Mononuclear cell (primary cell): ENCODE results near the gene MTNR1A. TPM values are rescaled to one million over a fixed set of nuclear protein-coding genes. Genes with fewer than 3 reads are reported as not detected.
"Not testable (repeated sequence)": the region's sequence is repeated elsewhere in the genome, so short reads cannot be mapped to it uniquely, and the experiment has no call there.

ENCODE experiments used
- H3K27me3 ChIP-seq: 2 replicates; pipeline ENCODE4 v1.6.0; 2011; ENCODE audit warnings: low read length, control low read depth; ENCODE audit not compliant: insufficient read depth
- H3K4me1 ChIP-seq: 2 replicates; pipeline ENCODE4 v1.5.1; 2011; ENCODE audit warnings: mild to moderate bottlenecking, low read length, control low read depth; ENCODE audit not compliant: insufficient read depth
- H3K4me3 ChIP-seq: 2 replicates; pipeline ENCODE4 v1.5.1; 2011; ENCODE audit warnings: mild to moderate bottlenecking, low read length, moderate library complexity
- H3K9me3 ChIP-seq: 2 replicates; pipeline ENCODE4 v1.5.1; 2011; ENCODE audit warnings: low read depth, mild to moderate bottlenecking, control low read depth, low read length
- total RNA-seq: library from RNA; depleted of rRNA; stranded (reverse); fragments of >200 nt; gene quantifications from one replicate; pipeline ENCODE4 v1.2.3, GENCODE V29; 2012

MTNR1A gene
- total RNA-seq, 1 donor: not detected

- Histone ChIP-seq H3K27me3 (no peaks in the 10 kb centered on the region), H3K4me1 (no peaks in the 10 kb centered on the region), H3K4me3 (no peak overlapping the region), H3K9me3 (no peaks in the 10 kb centered on the region)
Measured at GRCh38 chr4:186537843-186538521, 17.4 kb downstream of the MTNR1A start.

- Histone ChIP-seq H3K4me3 (no peak overlapping the region), H3K4me1 (no peaks in the 10 kb centered on the region), H3K9me3 (no peaks in the 10 kb centered on the region), H3K27me3 (no peaks in the 10 kb centered on the region)
Measured at GRCh38 chr4:186536285-186536684, 19.1 kb downstream of the MTNR1A start.

GRCh38 chr4:186534056-186534455 lies 21.3 kb downstream of the MTNR1A start:
- no peaks in the 10 kb centered on the region for H3K4me1 ChIP-seq
- no peaks in the 10 kb centered on the region for H3K9me3 ChIP-seq
- H3K27me3 ChIP-seq: no peaks in the 10 kb centered on the region
- H3K4me3 ChIP-seq: no peak overlapping the region

- H3K27me3 ChIP-seq, H3K4me3 ChIP-seq, H3K9me3 ChIP-seq, H3K4me1 ChIP-seq: not testable (repeated sequence)
Measured at GRCh38 chr4:186523927-186524326, 31.4 kb downstream of the MTNR1A start.

GRCh38 chr4:186516287-186516686 lies 39.1 kb downstream of the MTNR1A start:
- no peak overlapping the region for H3K4me3 ChIP-seq
- no peaks in the 10 kb centered on the region for H3K4me1 ChIP-seq
- H3K9me3 ChIP-seq: no peaks in the 10 kb centered on the region
- no peaks in the 10 kb centered on the region for H3K27me3 ChIP-seq

- H3K4me1 ChIP-seq: no peaks in the 10 kb centered on the region
- H3K9me3 ChIP-seq: no peaks in the 10 kb centered on the region
- H3K27me3 ChIP-seq: no peaks in the 10 kb centered on the region
Measured at GRCh38 chr4:186514271-186514950, 41.0 kb downstream of the MTNR1A start.

GRCh38 chr4:186504771-186505170 lies 50.6 kb downstream of the MTNR1A start:
- not testable (repeated sequence) for H3K27me3 ChIP-seq, H3K4me1 ChIP-seq, H3K4me3 ChIP-seq, H3K9me3 ChIP-seq

More at GRCh38 chr4:186514271-186514950, 41.0 kb downstream of the MTNR1A start:
- no peak overlapping the region for H3K4me3 ChIP-seq

GRCh38 chr4:186502231-186502630 lies 53.1 kb downstream of the MTNR1A start:
- H3K4me1 ChIP-seq: no peaks in the 10 kb centered on the region
- no peaks in the 10 kb centered on the region for H3K9me3 ChIP-seq
- H3K4me3 ChIP-seq: no peak overlapping the region
- H3K27me3 ChIP-seq: no peaks in the 10 kb centered on the region

GRCh38 chr4:186501554-186501953 lies 53.8 kb downstream of the MTNR1A start:
- Histone ChIP-seq H3K4me1 (no peaks in the 10 kb centered on the region), H3K4me3 (no peak overlapping the region), H3K9me3 (peaks cover 2% of the 10 kb centered on the region), H3K27me3 (no peaks in the 10 kb centered on the region)

- Histone ChIP-seq H3K9me3 (peaks cover 8% of the 10 kb centered on the region), H3K27me3 (no peaks in the 10 kb centered on the region), H3K4me1 (no peaks in the 10 kb centered on the region), H3K4me3 (no peak overlapping the region)
Measured at GRCh38 chr4:186500721-186501304, 54.6 kb downstream of the MTNR1A start.

- Histone ChIP-seq H3K4me3 (no peak overlapping the region), H3K27me3 (no peaks in the 10 kb centered on the region), H3K4me1 (no peaks in the 10 kb centered on the region), H3K9me3 (peaks cover 11% of the 10 kb centered on the region)
Measured at GRCh38 chr4:186499467-186499866, 55.9 kb downstream of the MTNR1A start.

- Histone ChIP-seq H3K27me3 (no peaks in the 10 kb centered on the region), H3K4me1 (no peaks in the 10 kb centered on the region), H3K9me3 (peaks cover 11% of the 10 kb centered on the region), H3K4me3 (no peak overlapping the region)
Measured at GRCh38 chr4:186497043-186497442, 58.3 kb downstream of the MTNR1A start.

GRCh38 chr4:186494496-186494895 lies 60.9 kb downstream of the MTNR1A start:
- no peaks in the 10 kb centered on the region for H3K4me1 ChIP-seq
- H3K9me3 ChIP-seq: peaks cover 11% of the 10 kb centered on the region
- no peaks in the 10 kb centered on the region for H3K27me3 ChIP-seq
- no peak overlapping the region for H3K4me3 ChIP-seq

GRCh38 chr4:186487726-186488125 lies 67.6 kb downstream of the MTNR1A start:
- no peaks in the 10 kb centered on the region for H3K4me1 ChIP-seq
- H3K4me3 ChIP-seq: no peak overlapping the region
- H3K27me3 ChIP-seq: no peaks in the 10 kb centered on the region
- H3K9me3 ChIP-seq: no peaks in the 10 kb centered on the region

GRCh38 chr4:186486172-186486571 lies 69.2 kb downstream of the MTNR1A start:
- Histone ChIP-seq H3K27me3 (no peaks in the 10 kb centered on the region), H3K4me1 (no peaks in the 10 kb centered on the region), H3K9me3 (no peaks in the 10 kb centered on the region), H3K4me3 (no peak overlapping the region)
